ENCODE data around the gene KLHL11. TPM values are rescaled to one million over a fixed set of nuclear protein-coding genes. Genes with fewer than 3 reads are reported as not detected.
"Not testable (repeated sequence)": the region's sequence is repeated elsewhere in the genome, so short reads cannot be mapped to it uniquely, and the experiment has no call there.

KLHL11 gene
- total RNA-seq, 1 donor from 2014 or later: 22.8 TPM

- H3K27me3 Mint-ChIP-seq: no peaks in the 10 kb centered on the region
- no peak overlapping the region for H3K27ac Mint-ChIP-seq
- H3K4me1 Mint-ChIP-seq: peaks cover 2% of the 10 kb centered on the region
- H3K4me3 Mint-ChIP-seq: no peak overlapping the region
- DNase-seq: no peak
- intact Hi-C loops (cut with micrococcal nuclease): no loop called here
- no peaks in the 10 kb centered on the region for H3K9me3 Mint-ChIP-seq
- H3K36me3 Mint-ChIP-seq (ENCODE audit: low read depth): peaks cover 66% of the 10 kb centered on the region
Measured at GRCh38 chr17:41901646-41902045, 36.4 kb upstream of the KLHL11 start.

GRCh38 chr17:41896726-41897125 is 31.5 kb upstream of the KLHL11 start:
- Mint-ChIP-seq H3K36me3 (ENCODE audit: low read depth) (peaks cover 70% of the 10 kb centered on the region), H3K4me3 (no peak overlapping the region), H3K27me3 (no peaks in the 10 kb centered on the region), H3K27ac (no peak overlapping the region), H3K9me3 (no peaks in the 10 kb centered on the region), H3K4me1 (peaks cover 7% of the 10 kb centered on the region)
- DNase-seq: no peak
- intact Hi-C loops (cut with micrococcal nuclease): no loop called here

GRCh38 chr17:41895617-41896016 is 30.4 kb upstream of the KLHL11 start:
- Mint-ChIP-seq H3K36me3 (ENCODE audit: low read depth) (peaks cover 63% of the 10 kb centered on the region), H3K4me3 (no peak overlapping the region), H3K4me1 (peaks cover 5% of the 10 kb centered on the region), H3K27me3 (no peaks in the 10 kb centered on the region), H3K9me3 (no peaks in the 10 kb centered on the region), H3K27ac (no peak overlapping the region)
- DNase-seq: no peak
- intact Hi-C loops (cut with micrococcal nuclease): no loop called here

GRCh38 chr17:41894791-41895331 is 29.6 kb upstream of the KLHL11 start:
- peaks cover 64% of the 10 kb centered on the region for H3K36me3 Mint-ChIP-seq (ENCODE audit: low read depth)
- H3K4me3 Mint-ChIP-seq: no peak overlapping the region
- no peak overlapping the region for H3K27ac Mint-ChIP-seq
- no peak for DNase-seq
- H3K27me3 Mint-ChIP-seq: no peaks in the 10 kb centered on the region
- intact Hi-C loops (cut with micrococcal nuclease): no loop called here
- peaks cover 5% of the 10 kb centered on the region for H3K4me1 Mint-ChIP-seq
- no peaks in the 10 kb centered on the region for H3K9me3 Mint-ChIP-seq

- Mint-ChIP-seq H3K27ac (no peak overlapping the region), H3K4me1 (peaks cover 5% of the 10 kb centered on the region), H3K36me3 (ENCODE audit: low read depth) (peaks cover 57% of the 10 kb centered on the region), H3K27me3 (no peaks in the 10 kb centered on the region), H3K9me3 (no peaks in the 10 kb centered on the region), H3K4me3 (no peak overlapping the region)
- intact Hi-C loops (cut with micrococcal nuclease): no loop called here
- no peak for DNase-seq
Measured at GRCh38 chr17:41893384-41893783, 28.2 kb upstream of the KLHL11 start.

- Mint-ChIP-seq H3K27ac (no peak overlapping the region), H3K4me1 (peaks cover 5% of the 10 kb centered on the region), H3K9me3 (no peaks in the 10 kb centered on the region), H3K4me3 (no peak overlapping the region), H3K27me3 (no peaks in the 10 kb centered on the region), H3K36me3 (ENCODE audit: low read depth) (peaks cover 55% of the 10 kb centered on the region)
- DNase-seq: no peak
- intact Hi-C loops (cut with micrococcal nuclease): no loop called here
Measured at GRCh38 chr17:41892021-41892376, 26.8 kb upstream of the KLHL11 start.

GRCh38 chr17:41891135-41892020 is 26.2 kb upstream of the KLHL11 start:
- H3K27ac Mint-ChIP-seq: no peak overlapping the region
- intact Hi-C loops (cut with micrococcal nuclease): no loop called here
- peaks cover 5% of the 10 kb centered on the region for H3K4me1 Mint-ChIP-seq
- H3K27me3 Mint-ChIP-seq: no peaks in the 10 kb centered on the region
- DNase-seq: no peak
- no peaks in the 10 kb centered on the region for H3K9me3 Mint-ChIP-seq
- peaks cover 51% of the 10 kb centered on the region for H3K36me3 Mint-ChIP-seq (ENCODE audit: low read depth)
- no peak overlapping the region for H3K4me3 Mint-ChIP-seq

- DNase-seq: no peak
- no peak overlapping the region for H3K4me3 Mint-ChIP-seq
- H3K27ac Mint-ChIP-seq: no peak overlapping the region
- H3K27me3 Mint-ChIP-seq: no peaks in the 10 kb centered on the region
- peaks cover 3% of the 10 kb centered on the region for H3K4me1 Mint-ChIP-seq
- peaks cover 58% of the 10 kb centered on the region for H3K36me3 Mint-ChIP-seq (ENCODE audit: low read depth)
- H3K9me3 Mint-ChIP-seq: no peaks in the 10 kb centered on the region
- intact Hi-C loops (cut with micrococcal nuclease): no loop called here
Measured at GRCh38 chr17:41888332-41888965, 23.2 kb upstream of the KLHL11 start.

- Mint-ChIP-seq H3K27me3 (no peaks in the 10 kb centered on the region), H3K4me1 (no peaks in the 10 kb centered on the region), H3K9me3 (no peaks in the 10 kb centered on the region), H3K27ac (no peak overlapping the region), H3K36me3 (ENCODE audit: low read depth) (peaks cover 58% of the 10 kb centered on the region), H3K4me3 (no peak overlapping the region)
- intact Hi-C loops (cut with micrococcal nuclease): loop anchor here (1.0 kb wide), 1 partner anchor 147 kb away; no protein-coding TSS in a partner anchor
- DNase-seq: peak; percentile 62
Measured at GRCh38 chr17:41885733-41886132, 20.5 kb upstream of the KLHL11 start.

- peaks cover 69% of the 10 kb centered on the region for H3K36me3 Mint-ChIP-seq (ENCODE audit: low read depth)
- no peak overlapping the region for H3K4me3 Mint-ChIP-seq
- H3K27me3 Mint-ChIP-seq: no peaks in the 10 kb centered on the region
- DNase-seq: no peak
- H3K4me1 Mint-ChIP-seq: no peaks in the 10 kb centered on the region
- H3K9me3 Mint-ChIP-seq: no peaks in the 10 kb centered on the region
- intact Hi-C loops (cut with micrococcal nuclease): no loop called here
- H3K27ac Mint-ChIP-seq: no peak overlapping the region
Measured at GRCh38 chr17:41882756-41883155, 17.5 kb upstream of the KLHL11 start.

GRCh38 chr17:41880130-41880529 is 14.9 kb upstream of the KLHL11 start:
- Mint-ChIP-seq H3K4me3 (no peak overlapping the region), H3K27ac (no peak overlapping the region), H3K9me3 (no peaks in the 10 kb centered on the region), H3K4me1 (no peaks in the 10 kb centered on the region), H3K36me3 (ENCODE audit: low read depth) (peaks cover 65% of the 10 kb centered on the region), H3K27me3 (no peaks in the 10 kb centered on the region)
- intact Hi-C loops (cut with micrococcal nuclease): no loop called here
- no peak for DNase-seq

- DNase-seq; H3K4me3 Mint-ChIP-seq; H3K27ac Mint-ChIP-seq; intact Hi-C loops (cut with micrococcal nuclease); H3K9me3 Mint-ChIP-seq; H3K27me3 Mint-ChIP-seq: not testable (repeated sequence)
- H3K36me3 Mint-ChIP-seq (ENCODE audit: low read depth): peaks cover 77% of the 10 kb centered on the region
- peaks cover 15% of the 10 kb centered on the region for H3K4me1 Mint-ChIP-seq
Measured at GRCh38 chr17:41874293-41874670, 9.1 kb upstream of the KLHL11 start.

GRCh38 chr17:41873559-41874292 is 8.5 kb upstream of the KLHL11 start:
- H3K27ac Mint-ChIP-seq: no peak overlapping the region
- H3K36me3 Mint-ChIP-seq (ENCODE audit: low read depth): peaks cover 80% of the 10 kb centered on the region
- H3K4me3 Mint-ChIP-seq: no peak overlapping the region
- no peaks in the 10 kb centered on the region for H3K27me3 Mint-ChIP-seq
- no peaks in the 10 kb centered on the region for H3K9me3 Mint-ChIP-seq
- DNase-seq: no peak
- peaks cover 20% of the 10 kb centered on the region for H3K4me1 Mint-ChIP-seq
- intact Hi-C loops (cut with micrococcal nuclease): no loop called here

- intact Hi-C loops (cut with micrococcal nuclease): no loop called here
- H3K27ac Mint-ChIP-seq: peak overlapping the region; percentile 45
- no peak for DNase-seq
- peaks cover 33% of the 10 kb centered on the region for H3K4me1 Mint-ChIP-seq
- H3K4me3 Mint-ChIP-seq: no peak overlapping the region
- no peaks in the 10 kb centered on the region for H3K27me3 Mint-ChIP-seq
- peaks cover 80% of the 10 kb centered on the region for H3K36me3 Mint-ChIP-seq (ENCODE audit: low read depth)
- no peaks in the 10 kb centered on the region for H3K9me3 Mint-ChIP-seq
Measured at GRCh38 chr17:41871789-41872188, 6.6 kb upstream of the KLHL11 start.
